Transverse colon (tissue), 3 donors: Measurements from ENCODE around the gene APBB2.

ENCODE experiments used
- CTCF ChIP-seq, 5 experiments: fragments of 200-600 bp in 3 of 5; fragments of 450-650 bp in 2 of 5; sonication (generic) in 3 of 5; IDR thresholded peaks; 1 replicate in 2 of 5; 2 replicates in 3 of 5; pipeline ENCODE4 v1.5.1; 2016 to 2017; ENCODE audit warnings: antibody characterized with exemption in 5 of 5, inconsistent platforms in 3 of 5, mild to moderate bottlenecking in 2 of 5, moderate library complexity in 1 of 5
- EP300 ChIP-seq: sonication (generic); formaldehyde crosslinking; IDR thresholded peaks from one replicate; pipeline ENCODE4 v1.6.1; 2017; ENCODE audit warnings: antibody characterized with exemption, low read depth

- TF ChIP-seq CTCF (IDR thresholded peaks at IDR 0.05) = no peak
- no peak for TF ChIP-seq EP300
Measured at GRCh38 chr4:41199788-41200187, 14.6 kb downstream of the APBB2 start.
